Measurements from ENCODE around the gene AP3S2.

The AP3S2 gene

DNA sequence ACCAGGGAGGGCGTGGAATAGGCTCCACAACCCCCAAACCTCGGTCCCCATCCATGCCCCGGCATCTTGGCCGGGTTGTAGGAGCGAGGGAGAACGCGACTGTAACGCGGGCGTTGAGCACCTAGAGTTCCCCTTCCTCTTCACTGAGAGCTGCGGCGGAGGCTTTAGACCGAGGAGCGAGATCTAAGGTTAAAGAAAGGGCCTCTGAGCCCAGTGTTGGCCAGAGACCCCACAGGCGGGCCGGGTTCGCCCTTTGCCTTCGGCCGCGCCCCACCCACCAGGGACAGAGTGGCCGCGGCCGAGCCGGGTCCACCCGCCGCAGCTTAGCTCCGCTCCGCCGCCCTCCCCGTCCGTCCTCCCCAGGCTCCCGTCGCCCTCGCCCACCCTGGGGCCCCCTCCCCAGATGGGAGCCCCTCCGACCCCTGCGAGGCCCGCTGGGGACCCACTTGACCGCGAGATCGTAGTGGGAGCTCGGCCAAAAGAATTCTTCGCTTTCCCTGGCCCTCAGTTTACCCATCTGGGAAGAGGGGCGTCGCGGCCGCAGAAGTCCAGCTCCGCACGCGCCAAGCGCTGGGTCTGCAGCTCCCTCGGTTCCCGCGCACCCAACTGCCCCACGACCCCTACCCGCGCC, 79.6 kb downstream of the AP3S2 start:
- no peak for DNase-seq (ENCODE audit: low read depth in 2 of 2)

DNA sequence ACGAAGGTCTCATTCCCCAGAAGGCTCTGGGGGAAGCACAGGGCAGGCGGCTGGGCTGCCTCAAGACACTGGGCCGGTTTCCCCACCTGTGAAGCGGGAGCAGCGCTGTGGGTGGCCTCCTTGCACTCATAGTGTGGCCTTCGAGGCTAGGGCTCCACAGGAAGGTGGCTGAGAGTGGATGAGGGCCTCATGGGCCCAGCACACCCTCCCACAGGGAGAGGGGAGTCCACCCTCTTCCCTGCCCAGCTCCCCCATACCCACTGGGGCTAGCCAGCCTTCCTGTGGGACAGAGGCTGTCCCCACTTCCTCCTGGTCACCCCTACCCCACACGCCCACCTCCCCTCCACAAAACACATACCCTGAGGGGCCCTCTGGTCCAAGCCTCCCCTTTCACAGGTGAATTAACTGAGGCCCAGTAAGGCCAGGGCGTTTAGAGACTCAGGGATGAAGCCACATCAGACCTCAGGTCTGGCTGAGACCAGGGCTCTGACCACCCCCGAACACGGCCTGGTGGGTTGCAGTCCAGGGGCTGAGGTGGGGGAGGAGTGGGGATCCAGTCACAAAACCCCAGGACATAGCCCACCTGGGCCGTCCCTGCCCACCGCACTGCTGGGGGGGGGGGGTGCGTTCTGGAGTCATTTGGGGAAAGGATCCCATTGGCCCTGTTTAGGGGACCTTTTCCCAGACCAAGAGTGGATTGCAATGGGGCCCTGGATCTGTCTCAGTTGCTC, 80.2 kb downstream of the AP3S2 start:
- DNase-seq (ENCODE audit: low read depth in 2 of 2): no peak

DNA sequence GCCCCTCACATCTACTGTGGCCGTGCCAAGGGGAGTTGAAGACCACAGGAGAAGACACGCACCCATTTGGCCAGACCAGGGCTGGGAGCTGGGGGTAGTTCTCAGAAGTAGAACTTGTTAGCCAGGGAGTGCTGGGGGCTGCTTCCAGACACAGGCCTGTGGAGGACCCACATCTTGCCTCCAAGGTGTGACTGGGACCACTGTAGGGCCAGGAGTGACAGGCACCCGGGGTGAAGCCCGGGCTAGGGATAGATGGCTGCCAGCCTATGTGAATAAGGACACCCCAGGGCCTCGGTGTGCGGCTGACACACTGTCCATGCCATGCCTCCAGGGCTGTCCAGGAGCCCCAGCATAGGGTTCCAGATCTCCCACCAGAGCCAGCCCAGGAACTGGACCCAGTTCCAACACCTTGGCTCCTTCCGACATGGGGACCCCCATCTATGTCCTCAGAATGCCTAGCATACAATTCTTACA, 80.9 kb downstream of the AP3S2 start:
- DNase-seq (ENCODE audit: low read depth in 2 of 2): no peak

DNA sequence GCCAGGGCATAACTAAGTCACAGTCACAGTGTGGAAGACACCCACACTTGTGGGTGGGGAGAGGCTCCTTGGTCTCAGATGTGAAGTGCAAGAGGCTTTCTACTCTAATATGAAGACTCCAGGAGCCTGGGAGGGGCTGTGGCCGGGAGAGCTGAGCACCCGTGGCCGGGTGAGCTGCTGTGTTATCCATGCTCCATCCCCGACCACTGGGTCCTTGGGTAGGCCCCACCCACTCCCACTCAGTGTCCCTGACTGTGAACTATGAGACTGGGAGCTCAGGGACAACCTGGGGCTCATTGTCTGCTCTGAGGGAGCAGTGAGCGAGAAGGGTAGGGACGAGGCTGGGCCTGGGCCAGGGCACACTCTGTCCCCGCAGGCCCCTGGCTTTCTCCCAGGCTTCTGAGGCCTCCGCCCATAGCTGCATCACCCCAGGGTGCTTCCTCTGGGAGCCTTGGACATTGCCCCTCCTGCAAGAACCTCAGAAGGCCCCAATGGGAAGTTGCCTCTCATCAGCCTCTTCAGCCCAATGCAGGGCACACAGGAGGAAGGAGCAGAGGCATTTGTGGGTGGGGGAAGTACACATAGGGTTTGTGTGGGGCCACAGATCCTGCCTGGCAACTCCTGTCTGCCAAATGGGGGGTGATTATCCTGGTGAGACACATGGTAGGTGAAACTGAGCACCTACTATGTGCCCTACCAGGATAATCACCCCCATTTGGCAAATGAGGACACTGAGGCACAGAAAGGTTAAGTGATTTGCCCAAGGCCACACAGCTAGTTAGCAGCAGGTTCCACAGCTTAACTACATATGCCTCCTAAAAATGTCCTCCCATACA, 81.6 kb downstream of the AP3S2 start:
- no peak for DNase-seq (ENCODE audit: low read depth in 2 of 2)

DNA sequence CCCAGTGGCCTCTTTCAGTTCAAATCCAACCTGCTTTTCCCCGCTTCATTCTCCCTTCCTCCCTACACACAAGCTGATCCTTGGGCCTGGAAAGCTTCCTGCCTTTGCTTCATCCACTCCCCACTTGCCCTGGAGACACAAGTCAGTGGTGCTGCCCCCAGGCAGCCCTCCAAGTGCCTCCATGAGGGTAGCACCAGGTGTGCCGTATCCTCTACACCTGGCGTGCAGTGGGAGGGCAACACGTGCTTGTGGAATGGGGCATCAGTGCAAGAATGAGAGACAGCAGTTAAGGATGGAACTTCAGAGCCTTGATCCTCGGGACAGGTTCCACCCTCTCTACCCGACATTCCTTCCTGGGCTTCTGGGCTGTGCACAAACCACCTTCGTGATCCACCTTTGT, 83.0 kb downstream of the AP3S2 start:
- DNase-seq (ENCODE audit: low read depth in 2 of 2): no peak

DNA sequence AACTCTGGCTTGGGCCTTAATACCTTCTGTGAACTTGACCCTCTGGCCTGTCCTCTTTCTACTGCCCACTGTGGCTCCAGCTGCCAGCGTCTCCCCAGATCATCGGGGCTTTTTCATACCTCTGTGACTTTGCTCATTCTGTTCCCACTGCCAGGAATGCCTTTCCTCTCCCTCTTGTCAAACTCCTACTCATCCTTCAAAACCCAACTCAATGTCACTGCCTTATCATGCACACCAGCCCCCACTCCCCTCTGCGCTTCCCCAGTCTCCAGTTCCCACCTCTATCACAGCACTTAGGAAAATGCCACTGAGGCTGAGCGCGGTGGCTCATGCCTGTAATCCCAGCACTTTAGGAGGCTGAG, 84.0 kb downstream of the AP3S2 start:
- DNase-seq (ENCODE audit: low read depth in 2 of 2): no peak

DNA sequence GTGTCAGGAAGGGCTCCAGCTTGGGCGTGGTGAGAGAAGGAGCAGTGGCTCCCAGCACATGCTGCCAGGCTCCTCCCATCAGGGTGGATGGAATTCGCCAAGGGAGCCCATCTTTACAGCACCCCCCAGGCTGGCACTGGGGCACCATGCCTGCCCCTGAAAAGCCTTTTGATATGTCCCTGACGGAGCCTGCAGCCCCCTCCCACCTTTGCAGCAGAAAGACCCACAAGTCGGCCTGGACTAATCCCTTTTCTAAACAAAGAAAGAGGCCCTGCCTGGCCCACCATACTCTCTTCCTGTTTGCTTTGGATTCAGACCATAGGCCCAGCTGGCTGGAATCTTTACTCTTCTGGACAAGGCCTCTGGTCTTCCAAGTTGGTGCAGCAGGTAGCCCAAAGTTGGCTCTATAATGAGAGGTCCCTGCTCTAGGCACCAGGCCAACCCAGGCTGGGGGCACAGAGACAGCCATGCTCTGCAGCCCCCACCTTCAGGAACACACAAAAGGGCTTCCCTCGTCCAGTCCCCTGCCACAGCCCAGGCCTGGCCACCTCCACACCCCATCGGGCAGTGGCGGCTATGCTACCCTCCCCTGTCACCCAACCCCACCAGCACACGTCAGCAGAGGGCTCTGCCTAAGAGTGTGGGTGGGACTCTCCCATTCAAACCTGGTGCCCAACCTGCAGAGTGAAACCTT, 84.6 kb downstream of the AP3S2 start:
- no peak for DNase-seq (ENCODE audit: low read depth in 2 of 2)

DNA sequence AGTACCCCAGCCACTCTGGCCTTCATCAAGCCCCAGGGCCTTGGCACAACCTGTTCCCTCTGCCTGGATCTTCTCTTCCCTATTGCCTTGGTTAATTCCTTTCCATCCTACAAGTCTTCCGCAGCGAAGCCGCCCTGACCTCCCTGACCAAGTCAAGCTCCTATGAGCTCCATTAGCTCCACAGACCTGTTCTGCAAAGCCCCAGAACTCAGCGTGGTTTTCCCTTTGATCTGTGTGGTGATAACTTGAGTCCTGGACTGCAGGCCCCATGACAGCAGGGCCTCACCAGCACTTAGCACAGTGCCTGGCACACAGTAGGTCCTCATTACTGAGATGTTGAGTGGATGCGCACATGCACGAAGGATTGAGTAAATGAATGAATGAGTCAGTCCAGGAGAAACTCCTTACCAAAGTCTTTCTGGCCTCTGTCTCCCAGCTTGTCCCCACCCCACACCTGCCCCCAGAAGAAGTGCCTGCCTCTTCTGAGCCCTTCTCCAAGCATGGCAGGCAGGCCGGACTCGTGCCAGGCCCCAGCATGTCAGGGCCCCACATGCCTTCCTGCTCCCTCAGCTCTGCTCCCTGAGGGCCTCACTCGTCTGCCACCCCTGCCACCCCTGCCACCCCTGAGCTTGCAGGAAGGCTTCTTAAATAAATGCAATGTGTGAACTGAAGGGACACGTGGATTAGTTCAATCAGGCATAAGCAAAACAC, 85.5 kb downstream of the AP3S2 start:
- DNase-seq (ENCODE audit: low read depth in 2 of 2): no peak

DNA sequence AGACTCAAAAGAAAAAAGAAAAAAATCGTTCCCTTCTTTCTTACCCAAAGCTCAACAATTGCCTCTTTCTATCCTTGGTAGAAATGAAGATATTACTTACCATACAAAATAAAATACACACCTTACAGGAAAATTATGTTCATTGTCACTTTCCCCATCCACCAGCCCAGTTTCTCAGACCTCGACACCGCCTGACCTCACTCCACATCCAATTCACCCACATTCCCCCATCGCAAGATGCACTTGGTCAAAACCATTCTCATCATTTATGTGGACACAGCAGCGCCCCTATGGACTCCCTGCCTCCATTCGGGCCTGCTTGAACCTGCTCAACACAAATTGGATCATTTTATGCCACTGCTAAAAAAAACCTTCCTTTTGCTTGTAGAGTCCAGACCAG, 86.1 kb downstream of the AP3S2 start:
- no peak for DNase-seq (ENCODE audit: low read depth in 2 of 2)

DNA sequence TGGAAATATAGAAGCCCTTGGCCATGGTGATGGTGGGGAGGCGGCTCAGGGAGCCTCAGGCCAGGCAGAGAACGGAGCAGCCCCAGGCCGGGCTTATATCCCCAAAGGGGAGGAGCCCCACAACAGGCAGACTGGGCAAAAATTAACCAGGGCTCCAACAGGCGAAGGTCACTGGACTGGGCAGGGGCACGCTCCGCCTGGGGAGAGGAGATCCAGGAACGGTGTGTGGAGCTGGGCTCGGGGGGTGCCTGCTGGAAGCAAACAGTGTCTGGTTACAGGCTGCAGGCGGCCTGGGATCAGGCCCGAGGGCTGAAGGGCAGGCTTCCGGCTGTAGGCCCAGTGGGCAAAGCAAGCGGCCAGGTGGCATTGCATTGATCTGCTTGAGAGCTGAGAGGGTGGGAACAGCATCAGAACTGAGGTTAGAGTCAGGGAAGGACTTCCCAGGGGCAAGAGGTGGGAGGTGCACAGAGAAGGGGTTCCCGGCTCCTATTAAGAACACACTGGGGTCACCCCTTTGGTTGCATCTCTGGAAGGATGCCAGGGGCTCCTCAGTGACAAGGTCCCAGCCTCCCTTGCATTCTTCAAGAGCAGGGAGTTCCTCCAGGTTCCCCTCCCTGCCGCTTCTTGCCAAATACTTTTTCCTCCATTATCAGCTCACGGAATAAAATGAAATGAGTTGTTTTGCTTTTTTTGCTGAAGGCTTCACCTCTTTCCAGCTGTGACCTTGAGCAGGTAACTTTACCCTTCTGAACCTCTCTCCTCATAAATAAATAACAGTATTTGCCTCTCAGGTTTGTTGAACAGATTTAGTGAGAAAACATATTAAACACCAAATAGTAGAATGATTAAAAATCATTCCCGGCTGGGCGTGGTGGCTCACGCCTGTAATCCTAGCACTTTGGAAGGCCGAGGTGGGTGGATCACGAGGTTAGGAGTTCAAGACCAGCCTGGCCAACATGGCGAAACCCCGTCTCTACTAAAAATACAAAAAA, 86.9 kb downstream of the AP3S2 start:
- no peak for DNase-seq (ENCODE audit: low read depth in 2 of 2)

DNA sequence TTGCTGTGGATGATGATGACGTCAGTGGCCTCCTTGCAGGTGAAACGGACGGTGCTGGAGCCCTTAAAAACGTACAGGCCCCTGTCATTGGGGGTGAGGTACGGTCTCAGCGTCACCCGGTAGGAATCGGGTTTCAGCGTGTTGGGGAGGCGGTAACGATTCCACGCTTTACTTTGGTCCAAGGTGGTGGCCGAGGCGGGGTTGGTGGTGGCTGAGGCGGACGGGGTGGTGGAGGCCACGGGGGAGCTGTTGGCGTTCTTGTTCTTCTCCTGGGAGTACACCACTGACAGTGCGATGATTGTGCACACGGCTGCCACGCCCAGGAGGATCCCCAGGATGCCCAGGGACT, 87.6 kb downstream of the AP3S2 start:
- no peak for DNase-seq (ENCODE audit: low read depth in 2 of 2)

DNA sequence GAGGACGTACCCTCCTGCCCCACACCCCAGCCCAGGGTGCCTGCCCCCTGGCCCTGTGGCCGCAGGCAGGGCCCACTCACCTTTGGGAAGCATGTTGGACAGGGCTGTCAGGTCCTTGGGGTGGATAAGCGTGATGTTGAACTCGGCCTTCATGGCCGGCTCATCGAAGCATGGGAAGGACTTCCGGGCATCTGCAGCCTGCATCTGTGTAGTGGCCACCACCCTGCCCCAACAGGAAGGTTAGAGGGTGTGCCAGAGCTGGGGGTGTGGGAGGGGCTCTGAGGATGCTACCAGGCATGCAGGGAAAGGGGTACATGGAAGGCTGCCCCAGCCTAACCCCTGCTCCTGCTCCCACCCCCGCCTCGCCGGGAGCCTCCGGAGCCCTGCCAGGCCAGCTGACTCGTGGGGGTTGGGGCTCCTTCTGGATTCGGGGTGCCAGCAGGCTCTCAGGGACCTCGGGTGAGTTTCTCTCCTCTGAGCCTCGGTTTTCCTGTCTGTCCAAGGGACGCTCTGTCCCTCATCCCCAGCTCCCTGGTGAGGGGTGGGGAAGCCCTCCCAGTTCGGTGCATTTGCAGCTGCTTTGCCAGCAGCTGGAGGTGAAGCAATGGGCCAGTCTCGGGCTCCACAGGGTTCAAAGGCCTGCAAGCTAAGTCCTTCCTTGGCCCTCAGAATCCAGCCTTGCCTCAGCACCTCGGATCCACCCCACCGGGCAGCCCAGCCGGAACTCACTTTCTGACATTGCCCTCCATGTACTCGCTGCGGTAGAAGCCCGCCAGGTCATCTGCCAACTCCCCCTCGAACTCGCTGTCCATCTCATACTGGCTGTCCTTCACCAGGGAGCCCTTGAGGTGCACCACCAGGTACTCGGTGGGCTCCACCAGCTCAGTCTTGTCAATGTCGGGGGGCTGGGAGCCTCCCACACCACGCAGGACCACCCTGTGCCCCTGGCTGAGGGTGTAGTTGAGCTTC, 88.3 kb downstream of the AP3S2 start:
- no peak for DNase-seq (ENCODE audit: low read depth in 2 of 2)

DNA sequence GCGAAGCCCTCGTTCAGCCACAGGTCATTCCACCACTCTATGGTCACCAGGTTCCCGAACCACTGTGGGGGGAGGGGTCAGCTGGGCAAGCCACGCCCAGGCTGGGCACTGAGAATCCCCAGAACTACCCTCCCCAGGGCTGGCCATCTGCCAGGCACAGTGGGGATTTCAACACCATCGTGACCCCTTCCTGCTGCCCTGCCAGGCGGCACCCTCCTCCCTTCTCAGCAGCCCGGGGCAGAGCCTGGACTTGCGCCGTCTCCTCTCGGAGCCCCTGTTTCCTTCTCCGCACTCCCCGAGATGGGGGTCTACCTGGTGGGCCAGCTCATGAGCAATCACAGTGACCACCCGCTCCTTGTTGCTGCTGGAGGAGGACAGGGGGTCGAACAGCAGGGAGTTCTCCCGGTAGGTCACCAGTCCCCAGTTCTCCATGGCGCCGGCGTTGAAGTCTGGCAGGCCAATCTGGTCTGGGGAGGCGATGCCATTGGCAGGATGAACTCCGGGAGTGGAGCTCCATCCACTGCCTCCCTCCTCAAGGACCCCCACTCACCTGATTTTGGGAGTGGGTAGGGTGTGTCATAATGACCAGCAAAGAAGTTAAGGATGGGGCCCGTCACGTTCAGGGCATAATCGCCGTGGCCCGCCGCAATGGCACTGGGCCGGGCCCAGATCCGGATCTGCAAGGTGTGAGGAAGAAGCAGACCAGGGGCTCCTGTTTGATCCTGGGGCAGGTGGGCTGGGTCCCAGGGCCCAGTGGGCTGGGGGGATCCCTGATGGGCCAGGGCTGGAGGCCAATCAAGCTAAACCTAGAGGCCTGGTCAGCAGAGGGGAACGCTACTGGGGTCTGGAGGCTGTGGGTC, 89.6 kb downstream of the AP3S2 start:
- DNase-seq (ENCODE audit: low read depth in 2 of 2): no peak

DNA sequence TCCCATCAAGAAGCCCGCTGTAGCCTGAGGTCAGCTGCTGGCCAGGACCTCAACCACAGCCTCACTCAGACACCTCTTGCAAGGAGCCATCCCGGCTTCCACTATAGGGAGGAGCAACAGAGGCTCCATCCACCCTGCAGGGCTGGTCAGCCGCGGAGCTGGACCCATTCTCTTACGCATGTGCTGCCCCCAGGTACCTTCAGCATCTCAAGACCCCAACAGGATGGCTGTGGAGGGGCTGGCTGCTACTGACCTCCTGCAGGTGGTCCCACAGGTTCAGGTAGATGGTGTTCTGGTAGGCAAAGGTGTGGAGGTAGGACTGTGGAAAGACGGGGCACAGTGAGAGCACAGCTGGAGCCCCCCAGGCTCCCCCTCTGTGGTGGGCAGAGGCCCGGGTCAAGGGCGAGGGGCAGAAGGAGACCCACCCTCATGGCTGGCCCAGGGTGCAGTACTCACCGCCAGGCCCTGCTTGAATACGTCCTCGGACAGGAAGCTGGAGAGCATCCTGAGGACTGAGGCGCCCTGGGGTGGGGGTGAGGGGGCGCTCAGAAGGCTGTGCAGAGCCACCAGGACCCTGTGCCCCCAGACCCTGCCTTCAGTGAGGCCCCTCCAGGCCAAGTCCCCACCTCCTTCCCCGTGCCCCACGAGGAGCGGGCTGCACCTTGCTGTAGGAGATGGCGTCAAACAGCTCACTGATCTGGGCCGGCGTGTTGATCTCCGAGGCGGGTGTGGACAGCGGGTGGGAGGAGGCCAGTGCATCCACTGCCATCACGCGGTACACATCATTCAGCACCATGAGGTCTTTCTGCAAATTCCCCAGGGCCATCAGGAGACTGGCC, 90.6 kb downstream of the AP3S2 start:
- DNase-seq (ENCODE audit: low read depth in 2 of 2): no peak

DNA sequence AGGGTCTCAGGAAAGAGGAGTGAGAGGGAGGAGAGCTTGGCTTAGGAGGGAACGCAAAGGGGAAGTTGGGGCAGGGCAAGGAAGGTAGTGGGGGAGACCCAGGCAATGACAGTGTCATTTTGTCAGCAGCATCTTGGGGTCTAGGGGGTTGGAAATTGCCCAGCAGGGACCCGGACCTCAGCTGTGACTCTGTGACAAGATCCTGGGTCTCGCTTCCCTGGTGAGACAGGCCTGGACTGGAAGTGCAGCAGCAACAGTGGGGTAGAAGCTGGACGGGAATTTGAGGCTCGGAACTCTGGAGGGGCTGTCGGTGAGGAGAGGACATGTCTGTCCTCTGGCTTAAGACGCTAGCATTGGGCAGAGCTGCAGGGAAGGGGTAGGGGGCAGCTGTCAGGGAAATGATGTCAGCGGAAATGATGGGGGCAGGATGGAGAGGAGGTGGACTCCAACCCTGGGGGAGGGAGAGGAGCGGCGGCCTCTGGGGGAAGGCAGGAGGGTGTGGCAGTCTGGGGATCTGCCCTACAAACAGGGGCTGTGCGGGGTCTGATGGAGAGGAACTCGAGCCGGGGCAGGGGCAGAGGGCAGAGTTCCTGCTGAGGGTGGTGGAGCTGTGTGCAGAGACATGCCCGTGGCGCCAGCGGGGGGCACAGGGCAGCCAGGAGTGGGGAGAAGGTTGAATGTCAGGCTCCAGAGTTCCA, 91.4 kb downstream of the AP3S2 start:
- no peak for DNase-seq (ENCODE audit: low read depth in 2 of 2)

DNA sequence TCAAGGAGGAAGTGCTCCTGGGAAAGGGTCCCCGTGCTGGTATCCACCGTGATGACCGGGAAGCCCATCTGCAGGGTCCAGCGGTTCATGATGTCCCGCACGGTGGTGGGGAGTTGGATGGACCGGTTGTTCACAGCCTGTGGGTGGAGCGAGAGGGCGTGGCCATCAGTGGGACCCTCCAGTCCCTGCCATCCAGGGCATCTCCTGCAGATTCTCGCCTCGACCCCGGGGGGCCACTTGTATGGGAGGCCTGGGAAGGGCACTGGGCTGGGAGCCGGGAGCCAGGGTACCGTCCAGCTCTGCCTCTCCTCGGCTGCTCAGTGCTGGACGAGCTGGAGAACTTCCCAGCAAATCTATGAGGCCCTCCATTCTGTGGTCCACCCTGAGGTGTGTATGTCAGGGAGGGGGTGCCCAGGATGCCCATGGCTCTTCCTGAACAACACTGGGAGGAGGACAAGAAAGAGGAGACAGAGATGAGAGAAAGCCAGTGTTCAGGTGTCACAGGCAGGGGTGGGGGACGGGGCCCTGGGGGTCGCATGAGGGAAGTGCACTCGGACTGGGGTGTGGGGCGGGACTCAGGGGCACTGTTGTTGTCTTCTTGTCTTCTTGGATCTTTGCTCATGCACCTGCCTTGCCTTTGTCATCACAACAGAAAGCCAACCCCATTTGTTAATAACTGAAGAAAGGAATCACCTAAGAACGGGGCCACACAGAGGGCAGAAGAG, 92.2 kb downstream of the AP3S2 start:
- DNase-seq (ENCODE audit: low read depth in 2 of 2): no peak
